BLaER1 treated with 17β-estradiol and CSF1 and Interleukin-3, amounts not matched to agents 10 nM and 100 nM (cell line): ENCODE measurements around the gene CCHCR1.
"Not testable (repeated sequence)": the region's sequence is repeated elsewhere in the genome, so short reads cannot be mapped to it uniquely, and the experiment has no call there.

ENCODE experiments used
- H3K27ac ChIP-seq, 11 experiments: shearing (Covaris generic); formaldehyde crosslinking; 2 replicates each; pipeline ENCODE4 v1.8.1; 2022
- H3K27me3 ChIP-seq, 11 experiments: shearing (Covaris generic); formaldehyde crosslinking; 2 replicates each; pipeline ENCODE4 v1.8.1; 2022
- H3K36me3 ChIP-seq, 11 experiments: shearing (Covaris generic); formaldehyde crosslinking; 2 replicates each; pipeline ENCODE4 v1.8.1; 2022
- H3K4me1 ChIP-seq, 10 experiments: shearing (Covaris generic); formaldehyde crosslinking; 2 replicates each; pipeline ENCODE4 v1.8.1; 2022
- H3K4me2 ChIP-seq, 11 experiments: shearing (Covaris generic); formaldehyde crosslinking; 2 replicates each; pipeline ENCODE4 v1.8.1; 2022
- H3K4me3 ChIP-seq, 10 experiments: shearing (Covaris generic); formaldehyde crosslinking; 2 replicates each; pipeline ENCODE4 v1.8.1; 2022
- H3K9ac ChIP-seq, 11 experiments: shearing (Covaris generic); formaldehyde crosslinking; 2 replicates each; pipeline ENCODE4 v1.8.1; 2022
- H3K9me3 ChIP-seq, 11 experiments: shearing (Covaris generic); formaldehyde crosslinking; replicated peaks in 1 of 11; 2 replicates each; pipeline ENCODE4 v1.8.1; 2022
- H4K20me1 ChIP-seq, 11 experiments: shearing (Covaris generic); formaldehyde crosslinking; 2 replicates each; pipeline ENCODE4 v1.8.1; 2022
- Cebpa-rat ChIP-seq, 11 experiments: shearing (Covaris generic); IDR thresholded peaks; 2 replicates each; pipeline ENCODE4 v1.8.1; 2022

CCHCR1 gene

GRCh38 chr6:31187780-31188194 is 30.2 kb upstream of the CCHCR1 start:
- no peaks in the 10 kb centered on the region for H3K27me3 ChIP-seq
- no peak overlapping the region for H3K27ac ChIP-seq
- no peaks in the 10 kb centered on the region for H3K36me3 ChIP-seq
- peaks cover 0 to 5% (median 0%) of the 10 kb centered on the region in 10 experiments; a peak in 1 of 20 replicates for H3K4me1 ChIP-seq
- H3K4me3 ChIP-seq: no peak overlapping the region
- no peak overlapping the region for H3K4me2 ChIP-seq
- no peaks in the 10 kb centered on the region for H3K9me3 ChIP-seq
- H3K9ac ChIP-seq: no peak overlapping the region
- no peaks in the 10 kb centered on the region for H4K20me1 ChIP-seq
- TF ChIP-seq Cebpa-rat (IDR thresholded peaks at IDR 0.05): no peak

- H3K4me1 ChIP-seq: peaks cover 0 to 5% (median 0%) of the 10 kb centered on the region in 10 experiments; a peak in 1 of 20 replicates
- H3K4me3 ChIP-seq: no peak overlapping the region
- no peaks in the 10 kb centered on the region for H3K27me3 ChIP-seq
- H3K4me2 ChIP-seq: 0 out of 22 replicates have a peak overlapping the region, but pooled peaks of 1 of the 11 experiments have one; percentile 22
- H4K20me1 ChIP-seq: no peaks in the 10 kb centered on the region
- H3K9me3 ChIP-seq: no peaks in the 10 kb centered on the region
- no peak for TF ChIP-seq Cebpa-rat (IDR thresholded peaks at IDR 0.05)
- H3K27ac ChIP-seq: no peak overlapping the region
- no peak overlapping the region for H3K9ac ChIP-seq
- H3K36me3 ChIP-seq: no peaks in the 10 kb centered on the region
These were observed 28.6 kb upstream of the CCHCR1 start for GRCh38 chr6:31186052-31186734.

DNA sequence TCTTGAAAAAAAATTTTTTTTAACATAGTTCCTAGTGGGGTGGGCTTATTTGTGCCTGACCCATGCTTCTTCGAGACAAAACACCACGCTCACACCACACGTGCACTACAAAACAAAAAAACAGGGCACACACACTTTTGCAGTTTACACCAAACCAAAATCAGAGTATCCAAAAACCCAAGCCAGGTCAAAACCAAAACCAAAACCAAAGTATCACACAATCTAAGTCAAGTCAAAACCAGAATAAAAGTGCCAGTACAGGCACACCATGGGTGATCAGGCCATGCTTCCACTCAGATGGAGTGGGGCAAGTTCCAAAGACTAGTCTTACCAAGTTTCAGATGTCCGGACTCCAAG is 28.1 kb upstream of the CCHCR1 start:
- not testable (repeated sequence) for H3K4me3 ChIP-seq, H3K9me3 ChIP-seq, H3K36me3 ChIP-seq, H3K9ac ChIP-seq, H4K20me1 ChIP-seq, H3K27ac ChIP-seq, H3K4me1 ChIP-seq, H3K27me3 ChIP-seq
- 0 out of 22 replicates have a peak overlapping the region, but pooled peaks of 1 of the 11 experiments have one; percentile 22 for H3K4me2 ChIP-seq

DNA sequence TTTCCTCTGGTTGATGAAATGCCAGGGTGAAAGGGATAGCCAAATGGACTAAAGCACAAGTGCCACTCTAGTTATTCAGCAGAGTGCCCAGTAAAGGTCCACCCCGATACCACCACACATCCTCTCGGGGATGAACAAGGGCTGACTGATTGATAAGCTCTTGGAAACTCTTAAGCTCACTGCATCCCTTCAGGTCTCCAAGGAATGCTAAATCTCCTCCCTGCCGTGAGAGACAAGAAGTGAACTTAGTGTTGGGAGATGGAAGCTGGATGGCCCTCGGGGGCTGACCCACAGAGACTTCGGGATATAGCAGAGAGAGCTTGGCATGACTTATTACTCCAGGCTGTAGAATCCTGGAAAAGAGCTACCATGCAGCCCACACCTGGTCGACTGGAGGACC is 26.3 kb upstream of the CCHCR1 start:
- not testable (repeated sequence) for H3K27ac ChIP-seq, H3K4me1 ChIP-seq, H3K4me2 ChIP-seq, H3K27me3 ChIP-seq, H3K9ac ChIP-seq, H3K9me3 ChIP-seq, H4K20me1 ChIP-seq, H3K36me3 ChIP-seq, H3K4me3 ChIP-seq

DNA sequence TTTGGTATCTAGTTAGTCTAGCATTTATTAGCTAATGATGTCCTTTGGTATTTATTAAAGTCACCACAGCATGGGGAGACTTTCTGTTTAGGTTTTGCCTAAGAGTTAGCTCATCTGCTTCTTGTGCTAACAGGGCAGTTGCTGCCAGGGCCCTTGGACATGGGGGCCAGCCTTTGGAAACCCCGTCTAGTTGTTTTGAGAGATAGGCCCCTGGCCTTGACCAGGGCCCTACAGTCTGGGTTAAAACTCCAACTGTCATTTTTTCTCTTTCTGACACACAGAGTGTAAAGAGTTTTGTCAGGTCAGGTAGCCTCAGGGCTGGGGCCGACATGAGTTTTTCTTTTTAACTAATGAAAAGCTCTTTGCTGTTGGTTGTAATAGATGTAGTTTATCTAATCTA is 25.7 kb upstream of the CCHCR1 start:
- not testable (repeated sequence) for H3K4me2 ChIP-seq, H3K36me3 ChIP-seq, H4K20me1 ChIP-seq, H3K9me3 ChIP-seq, H3K9ac ChIP-seq, H3K27me3 ChIP-seq, H3K27ac ChIP-seq, H3K4me3 ChIP-seq, H3K4me1 ChIP-seq

DNA sequence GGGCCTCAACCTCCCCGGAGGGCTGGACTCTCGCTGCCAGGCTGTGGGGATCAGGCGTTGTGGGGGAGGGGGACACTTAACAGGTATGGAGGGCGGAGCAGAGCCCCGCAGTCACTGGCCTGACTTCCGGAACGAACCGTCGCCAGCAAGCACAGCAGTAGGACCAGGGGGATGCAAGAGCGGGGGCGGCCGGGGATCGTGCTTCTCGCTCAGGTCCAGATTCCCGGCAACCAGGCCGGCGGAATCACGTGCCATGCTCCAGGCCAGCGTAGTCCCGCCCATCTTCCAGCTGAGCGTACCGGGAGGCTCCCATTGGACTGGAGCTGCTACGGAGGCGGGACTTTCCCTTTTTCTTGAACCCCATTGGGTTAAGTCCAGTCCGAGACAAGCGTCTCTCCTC is 22.9 kb upstream of the CCHCR1 start:
- Histone ChIP-seq H3K27me3 (no peaks in the 10 kb centered on the region), H3K9me3 (no peaks in the 10 kb centered on the region), H3K4me3 (no peak overlapping the region), H4K20me1 (no peaks in the 10 kb centered on the region), H3K36me3 (no peaks in the 10 kb centered on the region), H3K4me1 (peaks cover 0 to 6% (median 0%) of the 10 kb centered on the region in 10 experiments; a peak in 2 of 20 replicates), H3K27ac (no peak overlapping the region), H3K4me2 (no peak overlapping the region), H3K9ac (no peak overlapping the region)
- no peak for TF ChIP-seq Cebpa-rat (IDR thresholded peaks at IDR 0.05)

- Histone ChIP-seq H3K9ac (no peak overlapping the region), H4K20me1 (no peaks in the 10 kb centered on the region), H3K36me3 (no peaks in the 10 kb centered on the region), H3K4me1 (peaks cover 0 to 6% (median 0%) of the 10 kb centered on the region in 10 experiments; a peak in 2 of 20 replicates), H3K4me2 (no peak overlapping the region), H3K27ac (no peak overlapping the region), H3K4me3 (no peak overlapping the region), H3K27me3 (no peaks in the 10 kb centered on the region), H3K9me3 (no peaks in the 10 kb centered on the region)
- TF ChIP-seq Cebpa-rat (IDR thresholded peaks at IDR 0.05): no peak
These were observed 22.3 kb upstream of the CCHCR1 start for GRCh38 chr6:31179896-31180295.

GRCh38 chr6:31179042-31179386 is 21.4 kb upstream of the CCHCR1 start:
- Histone ChIP-seq H3K36me3 (no peaks in the 10 kb centered on the region), H3K9ac (no peak overlapping the region), H4K20me1 (no peaks in the 10 kb centered on the region), H3K9me3 (no peaks in the 10 kb centered on the region), H3K27ac (no peak overlapping the region), H3K4me2 (peak overlapping the region in 1 of 11 experiments; percentile 37; a peak in 1 of 22 replicates), H3K27me3 (no peaks in the 10 kb centered on the region), H3K4me3 (no peak overlapping the region), H3K4me1 (peaks cover 0 to 6% (median 0%) of the 10 kb centered on the region in 10 experiments; a peak in 2 of 20 replicates)
- TF ChIP-seq Cebpa-rat (IDR thresholded peaks at IDR 0.05): no peak

GRCh38 chr6:31178143-31179041 is 20.8 kb upstream of the CCHCR1 start:
- TF ChIP-seq Cebpa-rat (IDR thresholded peaks at IDR 0.05): no peak
- H3K4me2 ChIP-seq: peak overlapping the region in 1 of 11 experiments; percentile 37; a peak in 1 of 22 replicates
- H3K36me3 ChIP-seq: no peaks in the 10 kb centered on the region

GRCh38 chr6:31175971-31176370 is 18.4 kb upstream of the CCHCR1 start:
- Histone ChIP-seq H3K9ac (no peak overlapping the region), H3K4me3 (no peak overlapping the region), H3K9me3 (no peaks in the 10 kb centered on the region), H3K27ac (no peak overlapping the region), H3K4me1 (peaks cover 0 to 6% (median 0%) of the 10 kb centered on the region in 10 experiments; a peak in 2 of 20 replicates), H4K20me1 (no peaks in the 10 kb centered on the region), H3K4me2 (no peak overlapping the region), H3K36me3 (no peaks in the 10 kb centered on the region), H3K27me3 (no peaks in the 10 kb centered on the region)
- TF ChIP-seq Cebpa-rat (IDR thresholded peaks at IDR 0.05): no peak

More at GRCh38 chr6:31178143-31179041, 20.8 kb upstream of the CCHCR1 start:
- H3K4me1 ChIP-seq: peaks cover 0 to 6% (median 0%) of the 10 kb centered on the region in 10 experiments; a peak in 2 of 20 replicates
- no peak overlapping the region for H3K9ac ChIP-seq
- H4K20me1 ChIP-seq: no peaks in the 10 kb centered on the region
- no peak overlapping the region for H3K27ac ChIP-seq
- no peaks in the 10 kb centered on the region for H3K27me3 ChIP-seq
- H3K4me3 ChIP-seq: no peak overlapping the region
- no peaks in the 10 kb centered on the region for H3K9me3 ChIP-seq
